NCI-H510A (cell line): ENCODE results near the gene OR3A2.
"Not testable (repeated sequence)": the region's sequence is repeated elsewhere in the genome, so short reads cannot be mapped to it uniquely, and the experiment has no call there.

Source experiments
- DNase-seq: peaks from one replicate; lab custom pipeline; 2025; lab: John Stamatoyannopoulos, UW

The OR3A2 gene

DNA sequence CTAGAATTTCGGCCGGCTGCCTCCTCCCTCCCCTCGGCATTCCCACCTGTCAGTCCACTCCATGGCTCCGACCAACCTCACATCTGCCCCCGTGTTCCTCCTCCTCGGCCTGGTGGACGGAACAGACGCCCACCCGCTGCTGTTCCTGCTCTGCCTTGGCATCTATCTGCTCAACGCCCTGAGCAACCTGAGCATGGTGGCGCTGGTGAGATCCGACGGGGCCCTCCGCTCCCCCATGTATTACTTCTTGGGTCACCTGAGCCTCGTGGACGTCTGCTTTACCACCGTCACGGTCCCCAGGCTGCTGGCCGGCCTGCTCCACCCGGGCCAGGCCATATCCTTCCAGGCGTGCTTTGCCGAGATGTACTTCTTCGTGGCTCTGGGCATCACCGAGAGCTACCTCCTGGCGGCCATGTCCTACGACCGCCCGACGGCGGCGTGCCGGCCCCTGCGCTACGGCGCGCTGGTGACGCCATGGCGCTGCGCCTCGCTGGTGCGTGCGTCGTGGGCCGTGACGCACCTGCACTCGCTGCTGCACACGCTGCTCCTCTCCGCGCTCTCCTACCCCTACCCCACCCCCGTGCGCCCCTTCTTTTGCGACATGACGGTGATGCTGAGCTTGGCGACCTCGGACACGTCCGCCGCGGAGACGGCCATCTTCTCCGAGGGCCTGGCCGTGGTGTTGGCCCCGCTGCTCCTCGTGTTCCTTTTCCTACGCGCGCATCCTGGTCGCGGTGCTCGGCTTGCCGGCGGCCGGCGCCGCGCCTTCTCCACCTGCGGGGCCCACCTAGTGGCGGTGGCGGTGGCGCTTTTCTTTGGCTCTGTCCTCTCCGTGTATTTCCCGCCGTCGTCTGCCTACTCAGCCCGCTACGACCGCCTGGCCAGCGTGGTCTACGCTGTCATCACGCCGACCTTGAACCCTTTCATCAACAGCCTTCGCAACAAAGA is at the start of gene OR3A2:
Gene OR3A2, minus strand, starts transcription at position 440 of the 948 bp plus-strand sequence.
- DNase-seq: no peak

DNA sequence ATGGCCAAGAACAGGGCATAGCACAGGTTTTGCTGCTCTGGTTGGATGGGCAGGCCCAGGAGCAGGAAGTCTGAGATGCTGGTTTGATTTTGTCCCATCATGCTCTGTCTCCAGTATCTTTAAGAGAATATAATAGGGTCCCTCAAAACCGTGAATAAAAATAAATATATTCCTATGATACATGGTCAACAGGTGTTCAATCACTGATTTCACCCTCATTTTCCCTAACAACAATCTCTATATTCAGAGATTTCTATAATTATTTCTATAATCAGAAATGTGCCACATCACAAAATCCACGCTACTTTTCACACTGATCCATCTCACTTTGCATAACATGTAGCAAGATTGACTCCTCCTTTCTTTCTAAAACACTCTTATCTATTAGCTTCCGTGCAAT is 47.6 kb upstream of the OR3A2 start, which contains the start of gene OR1E2:
Gene OR1E2, minus strand, starts transcription at position 101 of the 400 bp plus-strand sequence. Its CDS starts 0 bp downstream, at position 101.
- DNase-seq: no peak

DNA sequence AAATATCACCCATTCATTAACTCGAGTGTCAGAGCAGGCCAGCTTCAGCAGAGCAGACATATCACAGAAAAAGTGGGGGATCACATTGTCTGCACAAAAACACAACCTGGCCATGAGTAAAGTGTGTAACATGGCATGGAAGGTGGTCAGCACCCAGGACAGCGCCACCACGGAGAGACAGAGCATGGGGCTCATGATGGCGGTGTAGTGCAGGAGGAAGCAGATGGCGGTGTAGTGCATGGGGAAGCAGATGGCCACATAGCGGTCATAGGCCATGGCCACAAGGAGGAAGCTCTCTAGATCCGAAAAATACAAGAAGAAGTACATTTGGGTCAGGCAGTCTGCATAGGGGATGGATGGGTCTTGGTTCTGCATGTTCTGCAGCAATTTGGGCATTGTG is 47.1 kb upstream of the OR3A2 start:
- not testable (repeated sequence) for DNase-seq

DNA sequence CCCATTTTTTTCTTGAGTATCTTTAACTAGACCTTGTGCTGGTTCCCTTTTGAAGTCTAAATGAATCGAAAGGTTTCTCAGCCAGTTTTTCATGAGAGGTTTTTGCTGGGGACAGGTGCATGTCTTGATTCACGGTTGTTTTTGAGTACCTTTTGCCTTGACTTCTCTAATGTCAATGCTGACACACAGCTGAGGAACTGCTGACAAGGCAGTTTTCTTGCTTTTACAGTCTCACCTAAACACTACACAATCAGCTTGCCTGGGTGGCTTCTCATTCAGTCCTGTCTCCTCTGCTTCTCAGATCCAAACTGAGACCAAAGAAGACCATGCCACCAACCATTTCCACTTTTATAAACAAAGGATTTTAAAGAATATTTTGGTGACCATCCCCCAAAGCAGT is 32.1 kb upstream of the OR3A2 start:
- DNase-seq: no peak

DNA sequence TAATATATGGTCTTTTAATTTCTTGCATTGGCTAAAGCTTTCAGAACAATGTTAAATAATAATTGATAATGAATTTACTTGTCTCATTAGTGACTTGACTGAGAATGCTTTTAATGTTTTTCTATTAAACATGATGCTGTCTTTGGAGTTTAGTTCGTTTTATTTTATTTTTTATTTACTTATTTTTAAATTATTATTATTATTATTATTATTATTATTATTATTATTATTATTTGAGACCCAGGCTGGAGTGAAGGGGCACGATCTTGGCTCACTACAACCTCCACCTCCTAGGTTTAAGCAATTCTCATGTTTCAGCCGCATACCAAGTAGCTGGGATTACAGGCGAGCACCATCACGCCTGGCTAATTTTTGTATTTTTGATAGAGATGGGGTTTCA is 29.5 kb upstream of the OR3A2 start:
- no peak for DNase-seq

DNA sequence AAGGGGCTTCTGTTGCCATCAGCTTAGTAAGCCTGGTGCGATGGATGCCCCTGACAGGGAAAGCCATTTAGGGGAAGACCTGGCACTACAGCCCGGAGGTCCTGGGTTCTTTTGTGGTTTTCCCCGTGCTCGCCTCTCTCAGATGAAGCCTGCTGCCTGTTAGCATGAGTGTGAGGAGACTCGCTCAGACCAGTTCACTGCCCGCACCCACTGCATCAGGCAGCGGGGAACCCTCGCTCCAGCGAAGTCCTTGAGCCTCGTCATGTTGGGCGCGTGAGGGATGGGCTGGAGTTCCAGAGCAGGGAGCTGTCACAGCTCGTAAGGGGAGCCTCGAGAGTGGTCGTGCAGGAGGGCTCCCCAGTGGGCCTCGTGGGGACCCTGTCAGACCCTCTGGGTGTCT is 26.1 kb upstream of the OR3A2 start:
- DNase-seq: not testable (repeated sequence)

DNA sequence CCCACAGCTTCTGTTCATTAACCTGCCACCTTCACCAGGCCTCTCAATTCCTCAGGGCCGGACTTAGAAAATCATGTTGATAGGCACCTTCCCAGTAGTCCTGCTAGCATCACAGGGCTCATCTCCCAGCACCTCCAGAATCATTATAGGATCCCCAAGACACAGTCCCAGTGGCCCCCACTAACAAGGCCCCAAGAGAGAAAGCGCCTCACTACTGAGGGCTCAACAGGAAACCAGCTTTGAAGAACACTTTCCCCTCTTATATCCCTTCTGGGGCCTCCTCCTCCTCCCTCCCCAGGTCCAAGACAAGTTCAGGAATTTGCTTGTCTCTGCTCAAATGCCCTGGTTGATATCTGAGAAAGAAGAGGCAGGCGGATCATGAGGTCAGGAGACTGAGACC is 25.0 kb upstream of the OR3A2 start, which contains the start of gene OR3A3:
Gene OR3A3, plus strand, starts transcription at position 301 of the 400 bp plus-strand sequence.
- no peak for DNase-seq

DNA sequence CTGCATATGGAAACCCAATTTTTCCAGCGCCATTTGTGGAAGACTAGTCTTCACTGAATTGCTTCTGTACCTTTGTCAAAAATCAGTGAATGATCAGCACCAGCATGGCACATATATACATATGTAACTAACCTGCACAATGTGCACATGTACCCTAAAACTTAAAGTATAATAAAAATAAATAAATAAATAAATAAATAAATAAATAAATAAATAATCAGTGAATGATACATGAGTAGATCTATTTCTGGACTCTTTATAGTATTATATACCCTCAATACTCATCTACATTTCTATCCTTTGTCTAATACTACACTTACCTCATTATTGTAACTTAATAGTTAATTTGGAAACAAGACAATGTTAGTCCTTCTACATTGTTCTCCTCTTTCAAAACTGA is 17.7 kb upstream of the OR3A2 start:
- DNase-seq: not testable (repeated sequence)

DNA sequence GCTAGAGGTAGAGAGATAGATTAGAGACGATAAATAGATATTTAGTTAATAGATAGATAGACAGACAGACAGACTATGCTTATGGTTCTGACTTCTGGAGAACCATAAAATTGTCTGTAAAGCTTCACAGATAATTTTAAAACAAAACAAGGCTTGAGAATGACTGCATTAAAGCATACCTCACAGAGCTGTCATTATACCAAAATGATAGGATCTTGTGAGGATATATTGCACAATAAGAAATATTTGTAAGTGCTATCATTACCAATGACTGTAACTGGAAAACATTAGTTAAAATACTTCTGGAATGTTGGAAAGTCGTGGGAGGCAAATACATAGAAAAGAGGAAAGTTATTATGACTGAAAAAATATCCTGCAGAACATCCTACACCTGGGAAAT is 15.7 kb upstream of the OR3A2 start:
- DNase-seq: no peak

DNA sequence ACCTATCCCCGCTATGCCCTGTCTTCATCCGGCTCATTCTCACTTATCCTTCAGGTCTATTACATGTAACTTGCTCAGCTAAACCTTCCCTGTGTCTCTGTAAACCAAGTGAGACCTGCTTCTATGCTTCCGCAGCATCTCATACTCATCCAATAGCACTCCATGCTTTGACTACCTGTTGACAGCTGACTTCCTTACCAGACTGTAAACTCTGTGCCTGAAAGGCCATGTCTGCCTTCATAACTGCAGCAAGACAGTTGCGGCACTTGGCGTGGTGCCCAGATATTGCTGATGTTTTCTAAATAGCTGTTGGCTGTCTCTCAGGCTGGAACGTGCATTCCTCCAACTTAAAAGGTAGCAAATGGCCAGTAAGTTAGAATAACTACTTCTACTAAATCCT is 13.9 kb upstream of the OR3A2 start:
- no peak for DNase-seq

DNA sequence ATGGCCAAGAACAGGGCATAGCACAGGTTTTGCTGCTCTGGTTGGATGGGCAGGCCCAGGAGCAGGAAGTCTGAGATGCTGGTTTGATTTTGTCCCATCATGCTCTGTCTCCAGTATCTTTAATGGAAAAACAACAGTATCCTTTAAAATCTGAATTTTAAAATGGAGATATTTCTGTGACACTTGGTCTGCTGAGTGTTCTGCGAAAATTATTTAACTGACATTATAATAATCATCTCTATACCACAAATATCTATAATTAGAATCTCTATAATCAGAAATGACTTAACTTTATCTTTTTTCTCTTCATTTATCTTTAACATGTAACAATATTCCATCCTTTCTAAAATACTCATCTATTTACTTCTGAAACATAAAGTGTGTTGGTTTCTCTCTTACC is 12.2 kb upstream of the OR3A2 start, which contains the start of gene OR1E1:
Gene OR1E1, minus strand, starts transcription at position 101 of the 400 bp plus-strand sequence. Its CDS starts 0 bp downstream, at position 101.
- no peak for DNase-seq

DNA sequence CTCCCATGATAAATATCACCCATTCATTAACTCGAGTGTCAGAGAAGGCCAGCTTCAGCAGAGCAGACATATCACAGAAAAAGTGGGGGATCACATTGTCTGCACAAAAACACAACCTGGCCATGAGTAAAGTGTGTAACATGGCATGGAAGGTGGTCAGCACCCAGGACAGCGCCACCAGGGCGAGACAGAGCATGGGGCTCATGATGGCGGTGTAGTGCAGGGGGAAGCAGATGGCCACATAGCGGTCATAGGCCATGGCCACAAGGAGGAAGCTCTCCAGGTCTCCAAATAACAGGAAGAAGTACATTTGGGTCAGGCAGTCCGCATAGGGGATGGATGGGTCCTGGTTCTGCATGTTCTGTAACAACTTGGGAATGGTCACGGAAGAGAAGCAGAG is 11.7 kb upstream of the OR3A2 start:
- DNase-seq: not testable (repeated sequence)

DNA sequence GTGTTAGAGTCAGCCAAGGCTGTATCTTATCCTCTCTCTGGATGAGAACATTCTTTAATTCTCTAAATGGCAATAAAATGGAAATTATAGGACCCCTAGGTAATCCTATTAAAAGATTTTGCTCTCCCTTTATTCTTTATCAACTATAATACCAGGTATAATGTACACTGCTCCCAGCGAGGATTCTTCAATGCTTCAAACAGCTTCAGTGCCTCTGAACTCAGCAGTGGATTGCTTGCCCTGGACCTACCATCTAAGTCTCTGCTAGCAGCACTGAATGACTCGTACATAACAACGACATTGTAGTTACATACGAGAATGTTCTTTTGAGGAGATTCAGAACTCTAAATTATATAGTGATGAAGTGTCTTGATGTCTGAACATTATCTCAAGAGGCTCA is 3.7 kb upstream of the OR3A2 start:
- no peak for DNase-seq

DNA sequence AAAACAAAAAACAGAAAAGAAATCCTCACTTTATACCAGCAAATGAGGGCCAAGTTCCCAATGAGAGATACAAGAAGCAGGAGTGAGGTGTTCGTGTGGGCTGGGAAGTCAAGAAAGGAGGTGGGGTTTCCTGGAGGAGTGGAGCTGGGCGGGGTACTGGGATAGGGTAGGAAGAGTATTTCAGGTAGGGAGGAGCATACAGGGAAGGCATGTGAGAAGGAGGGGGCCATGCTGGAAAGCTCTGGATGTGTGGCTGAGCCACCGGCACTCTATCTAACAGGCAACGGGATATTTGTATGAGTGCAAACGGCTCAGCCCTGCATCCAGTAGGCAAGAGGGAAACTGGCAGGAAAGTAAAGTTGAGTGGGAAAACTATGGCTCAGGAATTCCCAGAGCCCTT is 4.2 kb downstream of the OR3A2 start:
- DNase-seq: no peak

DNA sequence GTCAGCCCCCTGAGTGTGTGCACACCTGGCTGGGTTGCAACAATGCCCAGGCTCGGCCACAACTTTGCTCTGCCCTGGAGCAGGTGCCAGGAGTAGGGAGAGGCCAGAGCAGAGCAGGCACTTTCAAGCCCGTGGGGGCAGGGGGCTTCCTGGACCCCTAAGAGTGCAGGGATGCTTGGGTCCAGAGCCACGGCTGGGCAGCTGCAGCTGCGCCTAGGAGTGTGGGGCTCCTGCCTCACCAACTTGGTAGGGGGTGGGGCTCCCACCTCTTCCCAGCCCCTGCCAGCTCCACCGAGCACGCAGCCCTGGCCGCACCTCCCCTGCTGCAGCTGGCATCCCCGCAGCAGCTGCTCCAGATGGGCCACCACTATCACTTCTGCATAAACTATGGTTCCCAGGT is 7.8 kb downstream of the OR3A2 start:
- DNase-seq: no peak

DNA sequence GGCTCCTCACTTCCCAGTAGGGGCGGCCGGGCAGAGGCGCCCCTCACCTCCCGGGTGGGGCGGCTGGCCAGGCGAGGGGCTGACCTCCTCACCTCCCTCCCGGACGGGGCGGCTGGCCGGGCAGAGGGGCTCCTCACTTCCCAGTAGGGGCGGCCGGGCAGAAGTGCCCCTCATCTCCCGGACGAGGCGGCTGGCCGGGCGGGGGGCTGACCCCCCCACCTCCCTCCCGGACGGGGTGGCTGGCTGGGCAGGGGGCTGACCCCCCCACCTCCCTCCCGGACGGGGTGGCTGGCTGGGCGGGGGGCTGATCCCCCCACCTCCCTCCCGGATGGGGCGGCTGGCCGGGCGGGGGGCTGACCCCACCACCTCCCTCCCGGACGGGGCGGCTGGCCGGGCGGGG is 14.9 kb downstream of the OR3A2 start:
- not testable (repeated sequence) for DNase-seq

DNA sequence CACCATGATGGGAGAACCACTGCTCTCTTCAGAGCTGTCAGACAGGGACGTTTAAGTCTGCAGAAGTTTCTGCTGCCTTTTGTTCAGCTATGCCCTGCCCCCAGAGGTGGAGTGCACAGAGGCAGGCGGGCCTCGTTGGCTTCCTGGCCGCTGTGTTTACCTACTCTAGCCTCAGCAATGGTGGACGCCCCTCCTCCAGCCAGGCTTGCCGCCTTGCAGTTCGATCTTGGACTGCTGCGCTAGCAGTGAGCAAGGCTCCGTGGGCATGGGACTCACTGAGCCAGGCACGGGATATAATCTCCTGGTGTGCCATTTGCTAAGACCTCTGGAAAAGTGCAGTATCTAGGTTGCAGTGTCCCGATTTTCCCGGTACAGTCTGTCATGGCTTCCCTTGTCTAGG is 43.3 kb downstream of the OR3A2 start:
- not testable (repeated sequence) for DNase-seq

DNA sequence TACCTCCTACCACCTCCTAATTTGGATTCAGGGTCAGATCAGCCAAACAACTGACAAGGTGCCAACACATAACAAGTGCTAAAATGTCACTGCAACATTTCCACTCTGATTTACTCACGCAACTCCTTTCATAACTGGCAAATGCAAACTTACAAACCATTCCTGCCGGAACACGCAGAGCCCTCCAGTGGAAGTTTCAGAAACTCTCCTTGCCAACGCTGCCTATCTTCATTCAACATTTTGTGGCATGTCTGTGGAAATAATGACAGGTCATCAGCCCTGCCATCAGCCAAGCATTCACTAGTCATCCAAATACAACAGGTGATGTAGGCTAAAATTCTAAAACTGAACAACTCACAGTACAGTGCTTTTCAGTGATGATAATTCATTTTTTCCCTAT is 50.2 kb downstream of the OR3A2 start:
- no peak for DNase-seq

DNA sequence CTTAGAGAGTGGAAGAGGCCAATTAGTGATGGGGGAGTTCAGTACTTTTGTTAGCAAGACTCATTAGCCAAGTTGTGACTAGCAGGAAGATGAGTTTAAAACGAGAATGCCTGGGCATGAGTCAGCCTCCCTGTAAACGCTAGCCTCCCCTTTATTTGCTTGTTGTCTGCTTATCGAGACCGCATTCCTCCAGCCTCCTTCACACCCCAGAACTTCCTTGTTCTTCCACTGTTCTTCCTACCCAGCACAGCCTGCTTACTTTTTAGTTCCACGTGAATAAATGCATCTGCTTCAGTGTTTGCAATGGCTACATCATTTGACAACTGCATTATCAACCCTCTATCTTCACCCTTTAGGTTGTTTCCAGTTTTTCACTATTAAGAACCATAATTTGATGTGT is 67.8 kb downstream of the OR3A2 start:
- DNase-seq: no peak

DNA sequence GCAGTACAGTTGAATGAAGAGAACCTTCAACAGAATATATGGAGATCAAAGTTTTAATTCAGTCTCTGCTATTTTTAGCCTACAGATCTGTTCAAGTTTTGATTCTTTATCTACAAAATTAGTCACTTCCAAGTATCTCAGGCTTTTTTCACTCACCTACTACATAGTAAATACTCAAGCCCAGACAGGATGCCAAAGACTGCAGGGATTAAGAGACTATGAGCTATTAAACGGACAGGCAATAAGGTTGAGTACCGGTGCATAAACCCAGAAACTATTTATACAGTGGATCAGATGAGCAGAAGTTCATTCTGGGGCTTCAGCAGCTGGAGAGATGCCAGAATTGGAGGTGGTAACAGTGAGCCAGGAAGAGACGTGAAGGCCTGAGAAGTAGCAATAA is 69.3 kb downstream of the OR3A2 start:
- no peak for DNase-seq

DNA sequence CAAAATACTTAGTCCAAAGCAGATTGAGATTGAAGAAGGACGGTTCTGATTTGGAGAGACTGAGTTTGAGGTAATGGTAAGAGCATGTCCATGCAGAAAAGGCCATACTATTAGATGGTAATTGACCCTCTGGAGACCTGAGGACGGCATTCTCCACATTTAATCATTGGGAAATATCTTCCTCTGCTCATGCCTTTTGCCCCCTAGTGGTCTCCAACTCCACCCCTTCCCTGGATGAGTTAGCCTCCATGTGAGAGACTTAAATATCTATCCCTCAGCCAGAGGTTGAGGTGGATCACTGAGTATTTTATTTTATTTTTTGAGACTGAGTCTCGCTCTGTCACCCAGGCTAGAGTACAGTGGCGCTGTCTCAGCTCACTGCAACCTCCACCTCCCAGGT is 77.5 kb downstream of the OR3A2 start:
- no peak for DNase-seq

DNA sequence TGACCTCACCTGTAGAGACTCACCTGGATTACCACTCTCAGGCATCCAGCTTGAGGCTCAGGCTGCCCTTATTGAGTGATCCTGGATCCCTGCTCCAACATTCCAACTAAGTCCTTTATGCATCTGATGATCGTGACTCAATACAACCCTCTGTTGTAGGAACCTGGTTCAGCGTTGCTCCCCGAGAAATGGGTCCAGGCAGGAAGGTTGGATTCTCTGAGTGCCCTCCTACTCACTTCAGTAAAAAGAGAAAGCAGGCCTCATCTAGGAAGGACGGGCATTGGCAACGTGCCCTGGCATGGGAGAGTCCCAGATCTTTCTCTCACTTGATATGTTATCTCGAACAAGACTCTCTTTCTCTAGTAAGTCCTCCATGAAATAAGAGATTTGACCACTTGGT is 87.8 kb downstream of the OR3A2 start, which contains the start of gene OR3A1:
Gene OR3A1, minus strand, starts transcription at position 101 of the 400 bp plus-strand sequence. CDS start 5,778 bp downstream, outside the sequence.
- DNase-seq: no peak

DNA sequence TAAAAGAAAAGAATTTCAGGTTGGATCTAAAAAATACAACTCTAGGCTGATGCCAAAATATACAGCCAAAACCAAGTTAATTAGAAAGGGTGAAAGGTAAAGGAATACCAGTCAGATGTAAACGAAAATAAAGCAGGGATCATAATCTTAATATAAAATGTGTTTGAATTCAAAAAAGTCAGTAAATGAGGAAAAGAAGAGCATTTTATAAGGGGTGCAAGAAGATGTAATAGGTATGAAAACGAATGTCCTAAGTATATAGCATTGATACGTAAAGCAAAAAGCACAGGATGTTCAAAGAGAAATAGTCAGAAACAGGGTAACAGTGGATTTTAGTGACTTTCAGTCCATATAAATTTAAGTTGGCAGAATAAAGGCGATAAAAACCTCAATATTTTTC is 90.5 kb downstream of the OR3A2 start:
- no peak for DNase-seq
